B cell (primary cell): Measurements from ENCODE around the gene BLOC1S5. TPM values are rescaled to one million over a fixed set of nuclear protein-coding genes. Genes with fewer than 3 reads are reported as not detected.

ENCODE experiments used
- ATAC-seq: fragments of 200-7000 bp; cut with Tn5 transposase; one replicate; pipeline ENCODE4 v1.10.0; 2021; ENCODE audit warnings: low read depth, mild to moderate bottlenecking, moderate number of reproducible peaks, moderate library complexity
- CTCF ChIA-PET: fragments of 350-600 bp; sonication (Branson Sonifier 250); formaldehyde crosslinking; loops from one replicate; lab custom pipeline; 2021; ENCODE audit warnings: antibody characterized with exemption, inconsistent platforms; lab: Charles Lee
- POLR2A ChIA-PET: fragments of 350-600 bp; sonication (Branson Sonifier 250); formaldehyde crosslinking; loops from one replicate; lab custom pipeline; 2021; ENCODE audit warnings: antibody characterized with exemption; lab: Charles Lee
- DNase-seq: peaks from one replicate; pipeline ENCODE4 v3.0.0; 2013
- H2AFZ ChIP-seq: 2 replicates; pipeline ENCODE4 v1.6.1; 2012; ENCODE audit warnings: mild to moderate bottlenecking, low read depth, low read length; ENCODE audit not compliant: insufficient read depth, poor library complexity, severe bottlenecking
- H3K27ac ChIP-seq, 2 donors: 1 replicate in 1 of 2; 2 replicates in 1 of 2; pipeline ENCODE4 v1.5.1; 2012 to 2013; ENCODE audit warnings: low read length in 2 of 2, mild to moderate bottlenecking in 2 of 2, moderate library complexity in 1 of 2
- H3K27me3 ChIP-seq, 4 experiments: fragments of 200-600 bp in 1 of 4; sonication (generic) in 1 of 4; replicated peaks in 1 of 4; 1 replicate in 2 of 4; 2 replicates in 2 of 4; pipeline versions ENCODE4 v1.6.1 to v1.7.0; 2013 to 2016; ENCODE audit warnings: low read length in 3 of 4, mild to moderate bottlenecking in 2 of 4, mixed read lengths in 1 of 4, moderate library complexity in 1 of 4; ENCODE audit not compliant: insufficient read depth in 4 of 4, control insufficient read depth in 3 of 4; ENCODE audit errors: control extremely low read depth in 1 of 4
- H3K36me3 ChIP-seq, 2 experiments: replicated peaks in 1 of 2; 1 replicate in 1 of 2; 2 replicates in 1 of 2; pipeline versions ENCODE4 v1.6.1 to v1.7.1; 2013; ENCODE audit warnings: low read length in 1 of 2; ENCODE audit not compliant: insufficient read depth in 2 of 2, control insufficient read depth in 1 of 2; ENCODE audit errors: control extremely low read depth in 1 of 2, extremely low read depth in 1 of 2
- H3K4me1 ChIP-seq, 2 donors: fragments of 200-600 bp in 1 of 2; sonication (generic) in 1 of 2; 1 replicate in 1 of 2; 2 replicates in 1 of 2; pipeline versions ENCODE4 v1.5.1 to v1.6.1; 2013 to 2017; ENCODE audit warnings: low read length in 2 of 2; ENCODE audit not compliant: control insufficient read depth in 2 of 2, insufficient read depth in 2 of 2
- H3K4me2 ChIP-seq: replicated peaks from 2 replicates; pipeline ENCODE3; 2012; ENCODE audit warnings: mild to moderate bottlenecking, low read depth, low read length; ENCODE audit not compliant: poor library complexity, severe bottlenecking
- H3K4me3 ChIP-seq, 5 experiments: fragments of 200-600 bp in 1 of 5; sonication (generic) in 1 of 5; 1 replicate in 3 of 5; 2 replicates in 2 of 5; pipeline versions ENCODE4 v1.5.1 to v1.7.0; 2011 to 2016; ENCODE audit warnings: low read length in 4 of 5, mild to moderate bottlenecking in 4 of 5, low read depth in 2 of 5, control low read depth in 1 of 5, moderate library complexity in 1 of 5; ENCODE audit not compliant: insufficient read depth in 1 of 5; ENCODE audit errors: control extremely low read depth in 1 of 5, extremely low read depth in 1 of 5
- H3K79me2 ChIP-seq: fragments of 200-600 bp; sonication (generic); one replicate; pipeline ENCODE4 v1.6.0; 2016; ENCODE audit warnings: low read length; ENCODE audit not compliant: control insufficient read depth, insufficient read depth
- H3K9ac ChIP-seq: fragments of 200-600 bp; sonication (generic); 2 replicates; pipeline ENCODE4 v1.6.1; 2017; ENCODE audit warnings: mild to moderate bottlenecking, low read length, moderate library complexity
- H3K9me3 ChIP-seq, 3 donors: one replicate each; pipeline versions ENCODE4 v1.6.1 to v1.7.1; 2013; ENCODE audit warnings: low read length in 2 of 3; ENCODE audit not compliant: control insufficient read depth in 2 of 3, insufficient read depth in 1 of 3; ENCODE audit errors: control extremely low read depth in 1 of 3
- H4K20me1 ChIP-seq: 2 replicates; pipeline ENCODE4 v1.6.0; 2012; ENCODE audit warnings: mild to moderate bottlenecking, low read length; ENCODE audit not compliant: insufficient read depth, control insufficient read depth, poor library complexity, severe bottlenecking
- H3K27ac Mint-ChIP-seq: one replicate; pipeline ENCODE4 v1.8.0; 2021; ENCODE audit warnings: mixed read lengths
- H3K27me3 Mint-ChIP-seq: one replicate; pipeline ENCODE4 v1.8.0; 2021; ENCODE audit warnings: mixed read lengths
- H3K4me1 Mint-ChIP-seq: one replicate; pipeline ENCODE4 v1.8.0; 2021; ENCODE audit warnings: mixed read lengths
- H3K4me3 Mint-ChIP-seq: one replicate; pipeline ENCODE4 v1.8.0; 2021; ENCODE audit warnings: mixed read lengths
- H3K9me3 Mint-ChIP-seq: one replicate; pipeline ENCODE4 v1.8.0; 2022; ENCODE audit warnings: mixed read lengths; ENCODE audit not compliant: insufficient read depth
- CTCF ChIP-seq: fragments of 200-600 bp; IDR thresholded peaks from one replicate; pipeline ENCODE4 v1.8.0; 2022; ENCODE audit warnings: antibody characterized with exemption, mild to moderate bottlenecking
- EZH2 ChIP-seq: IDR thresholded peaks from 2 replicates; pipeline ENCODE4 v1.6.1; 2012; ENCODE audit warnings: borderline replicate concordance, low read depth, mild to moderate bottlenecking, moderate library complexity, low read length; ENCODE audit not compliant: insufficient read depth, poor library complexity, severe bottlenecking
- WGBS: methylation state at CpG from one replicate; pipeline ENCODE4 v1.1.5; 2013; ENCODE audit warnings: missing lambda C conversion rate; ENCODE audit not compliant: insufficient coverage; 5-methylcytosine and 5-hydroxymethylcytosine counted together
- intact Hi-C: fragments of 100-400 bp; cut with micrococcal nuclease; formaldehyde crosslinking; loops from one replicate; pipeline ENCODE4 v1.10.0; 2022
- polyA plus RNA-seq: library from polyadenylated mRNA; depleted of rRNA; stranded (reverse); fragments of >200 nt; gene quantifications from 2 replicates; pipeline ENCODE4 v1.2.3, GENCODE V29; 2012
- total RNA-seq, 2 donors: library from RNA; stranded (reverse); fragments of 120-200 nt in 1 of 2; gene quantifications; 1 replicate in 1 of 2; 2 replicates in 1 of 2; pipeline versions ENCODE4 v1.2.3 to v1.2.4, GENCODE V29; 2013 to 2022

The BLOC1S5 gene
- total and polyA plus RNA-seq, 2 donors (not counting 1 experiment from before 2014, with no cell fraction given): 5.2 to 18.8 TPM

DNA sequence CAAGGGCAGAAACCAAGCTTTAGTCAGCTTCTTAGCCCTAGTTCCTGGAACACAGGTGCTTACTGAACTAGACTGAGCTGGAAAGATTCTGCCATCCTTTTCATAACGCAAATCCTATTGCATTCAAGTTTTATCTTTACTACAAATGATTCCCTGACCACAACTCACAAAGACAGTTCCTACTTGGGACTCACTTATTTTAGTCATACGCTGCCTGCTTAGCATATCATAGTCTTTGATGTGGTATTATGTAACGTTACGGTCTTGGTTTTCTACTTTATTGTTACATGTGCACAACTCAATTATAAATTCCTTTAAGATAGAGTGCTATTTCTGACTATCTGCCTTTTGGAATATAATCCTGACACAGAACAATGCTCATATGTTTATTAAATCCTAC, 59.1 kb downstream of the BLOC1S5 start:
- CTCF ChIA-PET: interaction anchor here (0.6 to 3.0 kb wide), 9 partner anchors 13 to 1280 kb away, joined by 3 to 19 read pairs (median 4); no protein-coding TSS in a partner anchor

GRCh38 chr6:8000636-8001035, 63.6 kb downstream of the BLOC1S5 start:
- Histone ChIP-seq H3K27ac (no peak overlapping the region), H3K27me3 (no peaks in the 10 kb centered on the region), H4K20me1 (no peaks in the 10 kb centered on the region), H2AFZ (no peak overlapping the region), H3K4me1 (peaks cover 9 to 10% of the 10 kb centered on the region in 2 donors), H3K4me3 (no peak overlapping the region), H3K4me2 (no peak overlapping the region), H3K79me2 (no peaks in the 10 kb centered on the region), H3K9ac (no peak overlapping the region), H3K36me3 (no peaks in the 10 kb centered on the region), H3K9me3 (no peaks in the 10 kb centered on the region)
- no peak overlapping the region for H3K27ac Mint-ChIP-seq
- no peaks in the 10 kb centered on the region for H3K9me3 Mint-ChIP-seq
- no CpG with 5 or more reads among the region's 1 CpG for WGBS
- H3K4me3 Mint-ChIP-seq: no peak overlapping the region
- TF ChIP-seq EZH2 (no peak), CTCF (no peak)
- H3K27me3 Mint-ChIP-seq: peaks cover 5% of the 10 kb centered on the region
- ATAC-seq (no peak), DNase-seq (no peak)
- ChIA-PET POLR2A (no interaction called here), CTCF (interaction anchor here (1.3 to 1.6 kb wide), 2 partner anchors 8 to 9 kb away, joined by 3 read pairs; no protein-coding TSS in a partner anchor)
- peaks cover 10% of the 10 kb centered on the region for H3K4me1 Mint-ChIP-seq
- intact Hi-C loops: no loop called here

More for the DNA sequence above, 59.1 kb downstream of the BLOC1S5 start:
- ATAC-seq: no peak
- Histone ChIP-seq H3K27me3 (no peaks in the 10 kb centered on the region), H3K4me1 (no peaks in the 10 kb centered on the region), H3K4me3 (no peak overlapping the region), H3K9me3 (no peaks in the 10 kb centered on the region), H3K4me2 (no peak overlapping the region), H4K20me1 (no peaks in the 10 kb centered on the region), H3K36me3 (no peaks in the 10 kb centered on the region), H3K9ac (no peak overlapping the region), H3K27ac (no peak overlapping the region), H2AFZ (no peak overlapping the region), H3K79me2 (no peaks in the 10 kb centered on the region)
- no peak overlapping the region for H3K27ac Mint-ChIP-seq
- H3K4me1 Mint-ChIP-seq: no peaks in the 10 kb centered on the region
- H3K9me3 Mint-ChIP-seq: no peaks in the 10 kb centered on the region
- WGBS: 63% methylated on average over 1 of the region's 4 CpGs
- H3K4me3 Mint-ChIP-seq: no peak overlapping the region
- POLR2A ChIA-PET: no interaction called here
- no peak for TF ChIP-seq CTCF
- no peak for TF ChIP-seq EZH2
- DNase-seq: no peak
- intact Hi-C loops: loop anchor here (5.0 kb wide), 1 partner anchor 728 kb away; no protein-coding TSS in a partner anchor
- peaks cover 5% of the 10 kb centered on the region for H3K27me3 Mint-ChIP-seq
